GM19463 (cell line): ENCODE results near the gene WWTR1.

Experiments
- ATAC-seq: cut with Tn5 transposase; IDR thresholded peaks from one replicate; pipeline ENCODE4 v1.9.1; 2021; ENCODE audit warnings: mild to moderate bottlenecking, moderate library complexity; ENCODE audit not compliant: unreplicated experiment

WWTR1 gene

DNA sequence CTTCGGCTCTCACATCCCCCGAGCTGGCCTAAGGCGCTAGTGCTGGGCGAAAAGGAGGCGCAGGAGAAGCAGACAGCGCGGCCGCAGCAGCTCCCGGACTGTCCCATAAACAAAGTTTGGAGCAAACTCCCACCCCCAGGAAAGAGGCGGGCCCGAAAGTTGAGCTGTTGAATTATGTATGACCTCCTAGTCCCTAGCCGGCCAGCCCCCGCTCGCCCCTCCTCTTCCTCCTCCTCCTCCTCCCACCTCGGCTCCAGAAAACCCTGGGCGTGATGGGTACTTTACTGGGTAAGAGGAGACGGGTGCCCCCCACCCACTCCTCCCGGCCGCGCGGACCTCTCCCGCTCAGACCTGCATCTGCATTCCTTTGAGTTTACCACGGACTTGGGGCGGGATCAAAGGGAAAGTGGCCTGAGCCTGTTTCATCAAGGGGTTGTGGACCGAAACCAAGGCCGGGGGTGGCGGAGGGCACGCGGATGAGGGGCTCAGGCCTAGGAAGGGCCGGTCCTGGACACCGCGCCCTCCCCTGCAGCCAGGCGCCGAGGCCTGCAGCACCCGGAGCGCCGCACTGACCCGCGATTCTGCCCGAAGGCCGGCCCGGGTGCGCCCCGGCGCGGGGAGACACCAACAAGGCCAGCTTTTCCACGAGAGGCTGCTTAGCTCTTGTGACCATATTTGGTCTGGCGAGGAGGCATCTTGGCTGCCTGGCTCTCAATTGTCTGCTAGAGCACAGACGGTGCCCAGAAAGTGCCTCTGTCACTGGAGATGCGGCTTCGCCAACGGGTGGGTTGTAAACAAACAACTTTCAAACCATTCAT is at the start of gene WWTR1:
Gene WWTR1 (minus strand): TSS at position 100 of the 818 bp plus-strand sequence. CDS start 719 bp downstream, outside the sequence.
- peak; percentile 75 for ATAC-seq

DNA sequence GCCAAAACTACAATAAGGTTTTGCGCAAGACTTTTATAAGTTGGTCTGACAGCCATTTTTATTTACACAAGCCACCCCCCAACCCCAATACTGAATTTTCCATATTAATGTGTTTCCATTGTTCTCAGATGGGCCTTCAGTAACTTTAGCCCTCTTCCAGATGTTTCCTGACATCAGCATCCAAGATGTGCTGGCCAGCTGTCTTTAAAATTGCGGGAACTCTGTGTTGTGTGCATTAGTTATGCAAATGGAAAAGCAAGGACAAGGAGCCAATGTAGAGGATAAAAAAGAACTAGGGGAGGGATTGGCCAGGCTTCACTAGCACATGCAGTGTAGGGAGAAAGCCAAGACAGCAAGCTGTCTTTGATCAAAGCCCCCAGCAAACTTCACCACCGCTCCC is 49.1 kb upstream of the WWTR1 start:
- ATAC-seq, result no peak

DNA sequence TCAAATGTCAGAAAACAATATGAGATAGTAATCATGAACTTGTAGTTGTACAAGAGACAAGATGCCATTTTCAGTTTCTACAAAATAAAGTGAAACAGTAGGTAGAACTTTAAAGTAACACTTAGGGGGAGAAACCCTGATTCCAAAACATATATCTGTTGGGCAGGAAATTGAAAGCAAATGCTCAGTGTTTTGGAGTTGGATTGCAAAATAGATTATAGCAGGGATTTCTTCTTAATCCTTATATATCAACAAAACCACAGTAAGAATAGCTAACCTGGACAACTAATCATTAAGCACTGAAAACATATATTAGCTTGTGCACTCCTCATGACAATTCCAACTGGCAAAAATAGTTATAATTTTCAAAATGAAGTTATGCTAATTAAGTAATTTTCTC is 47.6 kb upstream of the WWTR1 start:
- ATAC-seq, result no peak

DNA sequence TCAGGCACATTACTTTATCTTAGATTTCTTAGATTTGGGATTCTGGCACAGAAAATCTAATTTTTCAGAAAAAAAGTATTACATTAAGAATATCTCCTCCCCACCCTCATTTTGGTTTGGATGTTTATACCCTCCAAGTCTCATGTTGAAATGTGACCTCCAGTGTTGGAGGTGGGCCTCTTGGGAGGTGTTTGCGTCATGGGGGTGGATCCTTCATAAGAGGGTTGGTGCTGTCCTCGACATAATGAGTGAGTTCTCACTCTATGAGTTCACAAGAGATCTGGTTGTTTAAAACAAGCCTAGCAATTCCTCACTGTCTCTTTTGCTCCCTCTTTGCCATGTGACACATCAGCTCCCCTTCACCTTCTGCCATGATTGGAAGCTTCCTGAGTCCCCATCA is 45.6 kb upstream of the WWTR1 start:
- ATAC-seq, result no peak

DNA sequence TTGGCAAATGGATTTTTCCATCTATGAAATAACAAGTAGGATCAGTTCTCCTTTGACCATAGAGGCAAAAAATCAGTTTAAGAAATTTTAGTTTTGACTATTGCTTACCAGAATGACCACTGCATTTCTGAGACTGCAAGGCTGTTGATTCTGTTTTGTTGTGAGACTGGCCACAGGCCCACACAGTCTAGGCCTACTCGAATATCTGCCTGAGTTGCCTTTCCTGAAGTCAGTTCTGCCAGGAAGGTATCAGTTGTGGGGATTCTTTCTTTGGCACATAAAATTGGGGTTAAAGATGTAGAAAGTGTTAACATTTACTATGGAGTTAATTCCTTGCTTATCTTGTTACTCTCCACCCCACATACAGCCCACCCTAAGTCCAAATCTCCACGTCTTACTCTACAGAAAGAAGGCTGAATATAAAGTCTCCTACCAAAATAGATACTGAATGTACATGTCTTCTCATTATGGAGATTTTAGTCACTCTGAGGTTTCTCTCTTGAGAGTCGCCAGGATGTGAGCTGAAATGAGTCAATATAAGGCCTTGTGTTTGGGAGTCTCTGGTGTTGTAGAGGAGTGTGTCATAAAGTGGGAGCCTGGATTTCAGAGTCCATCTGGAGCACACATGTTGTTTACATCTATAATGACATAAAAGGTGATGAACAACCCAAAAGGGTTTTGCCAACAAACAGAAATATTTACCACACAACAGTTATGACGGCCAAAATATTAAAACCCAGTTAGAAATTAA is 45.0 kb upstream of the WWTR1 start:
- ATAC-seq, result no peak

DNA sequence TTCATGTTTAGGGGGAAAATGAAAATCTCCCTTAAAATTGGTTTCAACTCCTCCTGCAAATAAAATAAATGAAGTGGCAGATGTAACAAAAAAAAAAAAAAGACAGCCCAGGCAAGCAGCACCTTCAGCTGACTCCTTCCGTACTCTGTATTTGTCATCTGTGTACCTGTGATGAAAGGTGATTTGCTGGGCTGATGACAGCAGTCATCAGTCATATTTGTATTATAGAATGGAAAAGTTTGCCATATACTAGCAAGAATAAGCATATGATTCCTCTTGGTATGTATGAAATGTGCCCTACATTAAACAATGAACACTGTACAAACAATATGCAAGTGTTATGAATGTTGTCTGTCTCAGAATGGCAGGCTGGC is 44.1 kb upstream of the WWTR1 start:
- no peak for ATAC-seq

DNA sequence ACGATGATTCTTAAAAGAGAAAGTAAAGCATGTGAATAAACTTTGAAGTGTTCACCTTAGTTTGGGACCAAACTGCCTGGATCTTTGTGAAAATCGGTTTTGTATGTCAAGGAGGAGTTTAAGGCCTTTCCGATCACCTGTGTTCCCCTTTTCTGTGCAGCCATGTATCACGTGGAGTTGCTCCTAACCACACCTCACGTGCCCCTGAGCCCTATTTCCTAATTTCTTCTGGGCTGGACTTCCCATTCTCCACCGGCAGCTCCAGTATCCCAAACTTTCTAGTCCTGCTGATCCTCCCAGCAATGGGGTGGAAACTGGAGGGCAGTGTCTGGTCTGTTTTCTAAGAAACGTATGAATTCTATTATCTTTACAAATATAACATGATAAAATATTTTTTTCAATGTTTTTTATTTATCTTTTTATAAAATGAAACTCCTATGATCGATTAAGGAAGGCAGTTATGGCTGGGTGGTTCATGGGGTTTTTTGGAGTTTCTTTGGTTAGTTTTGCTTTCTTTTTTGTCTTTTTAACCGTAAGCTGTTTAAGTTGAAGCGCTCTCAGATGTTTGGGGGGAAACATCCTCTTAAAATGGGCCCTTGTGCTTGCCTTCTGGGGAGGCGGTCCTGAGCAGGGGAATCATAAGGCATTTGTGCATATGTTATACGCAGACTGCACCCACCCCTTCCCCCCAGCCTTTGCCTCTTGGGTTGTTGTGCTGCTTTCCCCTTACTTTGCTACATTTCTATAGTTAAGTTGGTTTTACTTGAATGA is 43.6 kb upstream of the WWTR1 start:
- no peak for ATAC-seq

DNA sequence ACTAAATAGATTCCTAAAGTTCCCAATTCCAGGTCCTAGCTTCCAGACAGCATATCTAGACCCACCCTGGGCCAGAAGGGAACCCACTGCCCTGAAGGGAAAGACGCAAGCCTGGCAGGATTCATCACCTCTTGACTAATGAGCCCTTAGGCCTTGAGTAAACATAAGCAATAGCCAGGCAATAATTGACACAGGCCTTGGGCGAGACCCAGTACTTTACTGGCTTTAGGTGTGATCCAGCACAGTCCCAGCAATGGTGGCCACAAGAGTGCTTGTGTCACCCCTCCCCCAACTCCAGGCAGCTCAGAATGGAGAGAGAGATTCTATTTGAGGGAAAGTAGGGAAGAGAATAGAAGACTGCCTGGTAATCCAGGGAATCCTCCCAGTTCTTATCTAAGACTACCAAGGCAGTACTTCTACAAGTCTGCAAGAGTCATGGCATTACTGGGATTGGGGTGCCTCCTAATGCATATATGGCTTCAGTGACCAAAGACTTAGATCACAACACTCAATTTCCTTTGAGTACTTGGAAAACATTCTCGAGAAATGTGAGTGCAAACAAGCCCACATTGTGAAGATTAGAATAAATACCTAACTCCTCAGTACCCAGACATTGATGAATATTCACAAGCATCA is 30.4 kb upstream of the WWTR1 start:
- ATAC-seq, result no peak

DNA sequence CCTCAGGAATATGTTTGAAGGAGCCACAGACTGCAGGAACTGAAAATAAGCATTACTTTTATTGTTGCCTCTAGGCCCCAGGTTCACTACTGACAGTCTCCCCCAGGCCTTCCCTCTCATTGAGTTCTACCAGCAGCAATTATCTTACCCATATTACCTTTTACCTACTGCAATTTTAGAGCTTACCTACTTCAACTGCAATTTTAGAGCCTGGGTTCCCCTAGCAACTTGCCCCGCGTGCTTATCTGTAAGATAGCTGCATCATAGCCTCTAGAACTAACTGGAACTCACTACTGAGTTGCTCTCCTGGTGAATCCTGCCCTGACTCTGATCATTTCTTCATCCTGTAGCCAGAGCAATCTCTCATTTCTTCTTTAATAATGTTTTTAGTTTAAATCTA is 29.2 kb upstream of the WWTR1 start:
- no peak for ATAC-seq

DNA sequence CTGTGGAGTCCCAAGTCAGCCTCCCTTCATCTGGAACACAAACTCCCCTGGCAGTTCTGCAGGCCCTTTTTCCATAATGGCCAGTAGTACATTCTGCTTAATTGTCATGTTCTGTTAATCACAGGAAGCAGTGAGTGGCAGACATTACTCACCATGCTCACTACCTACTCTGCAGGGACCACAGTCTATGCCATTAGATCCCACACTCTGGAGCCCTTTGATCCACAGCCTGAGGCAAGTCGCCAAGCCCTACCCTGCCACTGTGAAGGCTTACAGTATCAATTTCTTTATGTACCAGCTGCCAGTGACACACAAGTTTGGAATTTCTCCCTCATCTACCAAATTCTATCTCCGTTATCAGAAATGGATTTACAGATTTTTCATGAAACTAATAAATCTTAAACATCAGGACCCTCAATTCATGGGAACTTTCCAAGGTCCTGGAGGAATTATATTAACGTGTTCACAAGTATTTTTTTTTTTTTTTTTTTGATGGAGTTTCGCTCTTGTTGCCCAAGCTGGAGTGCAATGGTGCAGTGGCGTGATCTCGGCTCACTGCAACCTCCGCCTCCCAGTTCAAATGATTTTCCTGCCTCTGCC is 20.6 kb upstream of the WWTR1 start:
- ATAC-seq, result no peak

DNA sequence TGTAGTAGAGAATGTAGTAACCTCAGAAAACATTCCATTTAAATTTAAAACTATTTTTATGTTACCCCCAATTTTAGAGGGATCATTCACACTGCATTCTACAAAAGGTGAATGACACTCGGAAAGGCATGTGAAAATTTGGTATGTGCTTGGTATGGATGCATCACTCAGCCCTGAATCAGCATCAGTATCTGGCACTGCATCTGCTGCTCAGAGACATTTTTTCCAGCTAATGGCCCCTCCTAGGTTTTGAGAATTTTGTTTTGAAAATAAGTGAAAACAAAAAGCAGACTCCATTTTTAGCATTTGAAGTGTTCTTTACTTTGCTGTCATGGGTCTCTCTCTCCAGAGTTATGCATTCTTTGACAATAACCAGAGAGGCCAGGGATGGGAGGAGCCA is 15.6 kb upstream of the WWTR1 start:
- ATAC-seq, result no peak

DNA sequence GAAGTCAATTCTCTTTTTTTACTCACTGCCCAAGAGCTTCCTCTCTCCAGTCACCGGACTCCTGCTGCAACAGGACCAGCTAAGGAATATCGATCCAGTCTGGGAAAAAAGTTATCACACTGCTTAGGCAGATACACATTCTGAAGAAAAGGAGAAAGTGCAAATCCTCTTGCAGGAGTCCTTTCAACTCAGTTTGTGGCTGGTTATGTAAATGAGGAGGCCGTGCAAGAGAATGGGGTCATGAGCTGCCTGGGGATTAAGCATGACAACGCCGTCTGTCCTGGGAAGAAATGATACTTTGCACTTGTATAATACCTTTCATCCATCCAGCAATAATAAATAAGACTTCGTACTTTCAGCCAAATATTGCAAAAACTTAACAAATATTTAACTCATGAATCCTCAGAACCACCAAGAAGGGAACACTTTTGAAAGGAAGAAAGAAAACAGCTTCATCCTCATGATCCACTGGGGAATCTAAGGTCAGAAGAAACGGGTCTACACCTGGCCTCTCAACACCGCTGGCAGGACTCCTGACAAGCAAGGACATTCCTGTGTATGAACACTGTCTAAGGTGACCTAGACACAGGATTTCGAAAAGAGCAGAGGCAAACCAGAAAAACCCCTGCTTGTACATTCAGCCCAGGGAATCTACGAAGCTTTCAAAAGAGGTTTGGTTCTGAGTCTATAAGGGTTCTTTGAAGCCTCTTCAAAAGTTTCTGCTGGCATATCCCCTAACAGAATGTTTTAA is 13.1 kb upstream of the WWTR1 start:
- ATAC-seq, result peak; percentile 42

DNA sequence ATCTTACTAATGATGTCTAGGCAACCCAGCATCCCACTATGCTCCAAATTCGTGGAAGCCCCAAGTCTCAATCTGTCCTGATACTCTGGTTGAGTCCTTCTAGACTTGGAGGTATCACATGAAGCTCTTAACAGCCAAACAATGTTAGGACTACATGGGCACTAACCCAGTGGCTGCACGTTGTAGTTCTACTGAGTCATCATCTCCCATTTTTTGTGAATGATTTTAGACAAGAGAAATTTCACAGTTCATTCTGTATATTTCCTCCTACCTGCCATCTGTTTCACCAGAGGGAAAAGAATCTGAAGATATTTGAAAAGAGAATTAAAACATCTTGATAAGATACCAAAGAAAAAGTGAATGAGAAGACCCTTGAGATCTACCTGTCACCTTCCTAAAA is 9.8 kb upstream of the WWTR1 start:
- ATAC-seq, result no peak

DNA sequence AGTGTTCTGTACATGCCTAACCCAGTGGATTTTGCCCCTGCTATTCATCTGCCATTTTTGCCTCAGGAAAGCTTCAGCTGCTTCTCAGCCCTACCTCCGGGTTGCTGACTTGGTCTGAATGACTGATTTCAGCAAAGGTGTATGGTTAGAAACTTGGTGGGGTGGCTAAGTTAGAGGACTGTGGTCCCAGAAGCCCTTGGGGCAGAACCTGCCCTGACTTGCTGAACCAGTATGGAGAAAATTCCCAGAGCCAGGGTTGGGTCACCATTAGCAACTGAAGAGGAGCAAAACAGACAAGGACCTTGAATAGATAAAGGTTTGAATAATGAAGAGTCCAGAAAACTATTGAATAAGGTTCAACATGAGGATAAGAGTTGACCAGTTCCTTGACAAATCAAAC is 6.1 kb upstream of the WWTR1 start:
- no peak for ATAC-seq

DNA sequence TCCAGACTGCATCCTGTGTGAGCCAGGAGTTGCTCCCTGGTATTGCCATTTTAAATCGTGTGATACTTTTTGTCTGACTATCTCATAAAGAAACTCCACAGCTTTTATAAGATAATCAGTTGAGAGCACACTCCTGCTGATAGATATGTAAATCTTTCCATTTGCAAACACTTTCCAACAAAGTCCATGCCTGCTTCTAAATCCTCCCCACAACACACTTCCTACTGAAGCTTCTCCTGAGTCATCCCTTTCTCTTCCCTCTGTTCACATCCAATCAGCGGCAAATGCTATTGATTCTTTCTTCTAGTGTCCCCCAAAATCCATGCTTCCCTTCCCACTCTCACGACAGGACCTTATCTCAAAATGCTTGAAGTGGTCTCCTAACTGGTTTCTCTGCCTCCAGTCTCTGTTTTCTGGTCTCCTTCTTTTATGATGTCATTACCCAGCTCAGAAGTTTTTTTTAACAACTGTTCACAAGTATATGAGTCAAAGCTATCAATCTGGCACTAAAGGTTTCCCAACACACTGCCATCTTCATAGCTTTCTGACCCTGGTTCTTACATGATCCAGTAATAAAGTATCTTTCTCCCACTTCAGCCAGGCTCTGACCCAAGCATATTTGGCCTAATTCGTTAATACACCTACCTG is 4.5 kb upstream of the WWTR1 start:
- ATAC-seq, result no peak

DNA sequence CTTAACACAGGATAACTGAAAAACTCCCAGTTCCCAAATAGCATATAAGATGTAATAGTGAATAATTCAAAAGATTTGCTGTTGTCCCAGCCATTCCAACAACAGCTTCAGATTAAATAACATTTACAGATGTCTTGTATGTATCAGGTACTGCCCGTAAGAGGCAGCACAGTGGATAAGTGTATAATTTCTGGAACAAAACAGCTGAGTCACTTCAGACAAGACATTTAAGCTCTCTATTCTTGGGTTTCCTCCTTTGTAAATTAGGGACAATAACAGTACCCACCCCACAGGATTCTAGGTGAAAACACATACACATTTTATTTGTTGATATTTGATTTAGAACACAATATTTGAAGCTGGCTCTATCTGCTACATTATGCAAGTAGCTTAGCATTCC is 2.6 kb upstream of the WWTR1 start:
- ATAC-seq, result no peak

DNA sequence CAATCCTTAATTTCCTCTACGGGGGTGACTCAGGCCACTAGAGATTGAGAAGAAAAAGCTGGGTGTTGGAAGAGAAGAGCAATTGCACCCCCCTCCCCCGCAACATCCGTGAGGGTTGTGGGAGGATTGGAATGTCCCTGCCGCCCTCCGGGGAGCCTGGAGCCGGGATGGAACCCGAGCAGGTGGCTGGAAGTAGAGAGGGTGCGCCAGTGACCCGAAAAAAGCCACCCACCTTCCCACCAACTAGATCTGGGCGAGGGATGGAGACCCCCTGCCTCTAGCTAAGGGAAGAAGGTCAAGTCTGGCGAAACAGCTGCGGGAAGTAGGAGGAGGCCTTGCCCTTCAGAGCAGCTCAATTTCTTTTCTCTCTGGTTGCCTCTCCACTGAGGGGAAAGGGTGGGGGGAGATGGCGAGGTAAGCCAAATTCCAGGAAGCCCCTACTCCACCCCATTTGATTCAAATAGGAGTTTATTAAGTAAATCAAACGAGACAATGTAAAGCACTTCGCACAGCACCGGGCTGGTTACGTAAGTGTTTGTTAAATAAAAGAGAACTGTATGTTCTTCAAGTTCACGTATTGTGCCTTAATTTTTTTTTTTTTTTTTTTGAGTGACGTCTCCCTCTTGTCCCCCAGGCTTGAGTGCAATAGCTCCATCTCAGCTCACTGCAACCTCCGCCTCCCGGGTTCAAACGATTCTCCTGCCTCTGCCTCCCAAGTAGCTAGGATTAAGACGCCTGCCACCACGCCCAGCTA is 1.1 kb upstream of the WWTR1 start:
- ATAC-seq, result peak; percentile 7

DNA sequence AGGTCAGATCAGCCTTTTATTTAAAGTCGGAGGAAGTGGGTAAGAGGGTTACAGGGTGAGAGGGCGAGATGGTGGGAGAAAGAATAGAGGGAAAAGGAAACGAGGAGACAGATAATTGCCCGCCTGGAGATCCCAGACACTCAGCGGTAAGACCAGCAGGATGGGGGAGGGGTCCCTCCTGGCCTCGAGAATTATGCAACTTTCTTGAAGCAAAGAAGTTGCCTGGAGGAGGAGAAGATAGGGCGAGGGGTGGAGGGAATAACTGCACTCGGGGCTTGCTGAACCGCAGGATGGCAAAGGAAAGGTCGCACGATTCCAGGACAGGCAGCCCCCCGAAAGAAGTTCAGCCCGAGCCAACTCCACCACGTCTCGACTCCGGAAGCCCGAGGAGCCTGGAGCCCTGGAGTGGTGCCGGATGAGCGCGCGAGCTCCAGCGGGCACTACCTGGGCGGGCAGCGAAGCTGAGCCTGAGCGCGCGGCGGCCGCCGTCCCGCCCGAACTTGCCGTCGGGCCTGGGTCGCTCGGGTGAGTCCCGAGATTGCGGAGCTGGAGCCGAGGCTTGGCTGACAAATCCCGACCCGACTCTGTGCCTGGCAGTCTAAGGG is 402 bp downstream of the WWTR1 start:
- ATAC-seq, result peak; percentile 28
